SK-N-SH (cell line): ENCODE data around the gene RALY. TPM values are rescaled to one million over a fixed set of nuclear protein-coding genes. Genes with fewer than 3 reads are reported as not detected.

Experiments
- CTCF ChIA-PET: fragments of 300-600, 350-600 bp; formaldehyde crosslinking; extraction: SDS; loops from one replicate; lab custom pipeline; 2021; lab: Yijun Ruan, JAX
- POLR2A ChIA-PET: fragments of 350-600 bp; sonication (Branson Sonifier 250); formaldehyde crosslinking; extraction: SDS; loops from one replicate; lab custom pipeline; 2020; ENCODE audit warnings: antibody characterized with exemption, inconsistent platforms; lab: Yijun Ruan, JAX
- DNase-seq: peaks from one replicate; pipeline ENCODE4 v3.0.0; 2012
- H2AFZ ChIP-seq: fragments of 200-600 bp; sonication (generic); 2 replicates; pipeline ENCODE4 v1.8.1; 2016; ENCODE audit warnings: antibody characterized with exemption, mild to moderate bottlenecking, low read depth
- H3F3A ChIP-seq: fragments of 200-600 bp; sonication (generic); replicated peaks from 2 replicates; pipeline ENCODE3; 2016; ENCODE audit warnings: antibody characterized with exemption, mild to moderate bottlenecking; ENCODE audit not compliant: insufficient read depth
- H3K27ac ChIP-seq, 2 experiments: fragments of 200-500 bp in 1 of 2; fragments of 200-600 bp in 1 of 2; sonication (Bioruptor generic) in 1 of 2; sonication (generic), shearing (Covaris generic) in 1 of 2; 2 replicates each; pipeline versions ENCODE4 v1.5.1 to v1.6.1; 2014 to 2016; ENCODE audit warnings: low read depth in 2 of 2, inconsistent platforms in 1 of 2, low read length in 1 of 2, mild to moderate bottlenecking in 1 of 2, mixed read lengths in 1 of 2
- H3K27me3 ChIP-seq: fragments of 200-600 bp; sonication (generic), shearing (Covaris generic); 2 replicates; pipeline ENCODE4 v1.6.1; 2016; ENCODE audit warnings: mixed run types; ENCODE audit not compliant: insufficient read depth
- H3K36me3 ChIP-seq, 2 experiments: fragments of 200-500 bp in 1 of 2; fragments of 200-600 bp in 1 of 2; sonication (Bioruptor generic) in 1 of 2; sonication (generic) in 1 of 2; replicated peaks in 1 of 2; 2 replicates each; pipeline versions ENCODE3 to v1.5.1; 2014 to 2016; ENCODE audit warnings: low read length in 1 of 2, mild to moderate bottlenecking in 1 of 2; ENCODE audit not compliant: insufficient read depth in 2 of 2, control insufficient read depth in 1 of 2
- H3K4me1 ChIP-seq, 2 experiments: fragments of 200-500 bp in 1 of 2; fragments of 200-600 bp in 1 of 2; sonication (Bioruptor generic) in 1 of 2; sonication (generic), shearing (Covaris generic) in 1 of 2; 2 replicates each; pipeline versions ENCODE4 v1.5.1 to v1.6.1; 2014 to 2016; ENCODE audit warnings: low read depth in 1 of 2, low read length in 1 of 2, mixed run types in 1 of 2; ENCODE audit not compliant: insufficient read depth in 2 of 2, control insufficient read depth in 1 of 2
- H3K4me2 ChIP-seq: fragments of 200-600 bp; sonication (generic), shearing (Covaris generic); 2 replicates; pipeline ENCODE4 v1.6.1; 2017; ENCODE audit warnings: mixed run types
- H3K4me3 ChIP-seq, 2 experiments: fragments of 200-500 bp in 1 of 2; fragments of 200-600 bp in 1 of 2; sonication (Bioruptor generic) in 1 of 2; sonication (generic), shearing (Covaris generic) in 1 of 2; 2 replicates each; pipeline versions ENCODE4 v1.5.1 to v1.8.1; 2014 to 2016; ENCODE audit warnings: low read depth in 2 of 2, inconsistent platforms in 1 of 2, low read length in 1 of 2, mild to moderate bottlenecking in 1 of 2, mixed read lengths in 1 of 2, moderate library complexity in 1 of 2
- H3K79me2 ChIP-seq: fragments of 200-600 bp; sonication (generic); 2 replicates; pipeline ENCODE4 v1.8.1; 2017; ENCODE audit warnings: mild to moderate bottlenecking; ENCODE audit not compliant: insufficient read depth
- H3K9ac ChIP-seq: fragments of 200-600 bp; sonication (generic); 2 replicates; pipeline ENCODE4 v1.6.1; 2017; ENCODE audit warnings: mixed run types
- H3K9me2 ChIP-seq: fragments of 200-600 bp; sonication (generic); 2 replicates; pipeline ENCODE4 v1.6.1; 2017; ENCODE audit warnings: mixed run types
- H3K9me3 ChIP-seq: fragments of 200-600 bp; sonication (generic); 2 replicates; pipeline ENCODE4 v1.6.1; 2017; ENCODE audit warnings: mixed run types, mild to moderate bottlenecking, moderate library complexity
- H4K20me1 ChIP-seq: fragments of 200-600 bp; sonication (generic); 2 replicates; pipeline ENCODE4 v1.6.1; 2017; ENCODE audit warnings: mild to moderate bottlenecking, mixed run types; ENCODE audit not compliant: insufficient read depth
- ELF1 ChIP-seq: IDR thresholded peaks from 2 replicates; pipeline ENCODE4 v1.4.0; 2012
- EP300 ChIP-seq, 2 experiments: IDR thresholded peaks; 2 replicates each; pipeline versions ENCODE4 v1.4.0 to v1.6.1; 2012; ENCODE audit warnings: borderline replicate concordance in 1 of 2, low read depth in 1 of 2, low read length in 1 of 2
- FOSL2 ChIP-seq: IDR thresholded peaks from 2 replicates; pipeline ENCODE4 v1.4.0; 2012; ENCODE audit warnings: low read depth, mild to moderate bottlenecking, moderate library complexity, borderline replicate concordance
- FOXM1 ChIP-seq: IDR thresholded peaks from 2 replicates; pipeline ENCODE4 v1.4.0; 2012; ENCODE audit warnings: low read depth, mild to moderate bottlenecking
- MEF2A ChIP-seq: IDR thresholded peaks from 2 replicates; pipeline ENCODE4 v1.4.0; 2012; ENCODE audit warnings: low read depth, borderline replicate concordance
- POLR2AphosphoS5 ChIP-seq: IDR thresholded peaks from 2 replicates; pipeline ENCODE4 v1.6.1; 2012; ENCODE audit warnings: low read depth, low read length
- RAD21 ChIP-seq: IDR thresholded peaks from 2 replicates; pipeline ENCODE4 v1.6.1; 2012; ENCODE audit warnings: mild to moderate bottlenecking, low read length
- RCOR1 ChIP-seq: fragments of 150-350 bp; IDR thresholded peaks from 2 replicates; pipeline ENCODE4 v1.6.1; 2017; ENCODE audit warnings: antibody characterized with exemption, low read length
- SIN3A ChIP-seq: IDR thresholded peaks from 2 replicates; pipeline ENCODE4 v1.6.1; 2012; ENCODE audit warnings: low read depth, mild to moderate bottlenecking, low read length, moderate library complexity, borderline replicate concordance
- SMC3 ChIP-seq: IDR thresholded peaks from 2 replicates; pipeline ENCODE4 v1.6.1; 2012; ENCODE audit warnings: low read depth, low read length, improper control_type of control experiment
- TAF1 ChIP-seq: IDR thresholded peaks from 2 replicates; pipeline ENCODE4 v1.6.1; 2012; ENCODE audit warnings: low read depth, mild to moderate bottlenecking, low read length, moderate library complexity, borderline replicate concordance
- polyA plus RNA-seq, 3 experiments: library from polyadenylated mRNA; depleted of rRNA; stranded (reverse); fragments of >200 nt; gene quantifications; 2 replicates each; pipeline ENCODE4 v1.2.3, GENCODE V29; 2012
- TF ChIP-seq, protein P1 (sequence below): IDR thresholded peaks from 2 replicates; pipeline ENCODE4 v1.4.0; 2012; ENCODE audit warnings: low read depth
- TF ChIP-seq, protein P2 (sequence below): fragments of 150-350 bp; IDR thresholded peaks from 2 replicates; pipeline ENCODE4 v1.6.1; 2017; ENCODE audit warnings: antibody characterized with exemption, low read length, low read depth, borderline replicate concordance
- TF ChIP-seq, protein P3 (sequence below): fragments of 150-350 bp; IDR thresholded peaks from 2 replicates; pipeline ENCODE4 v1.6.1; 2016; ENCODE audit warnings: mild to moderate bottlenecking, low read depth, low read length
- TF ChIP-seq, protein P4 (sequence below): IDR thresholded peaks from 2 replicates; pipeline ENCODE4 v1.6.1; 2012; ENCODE audit warnings: mild to moderate bottlenecking, low read depth, low read length, moderate library complexity

The RALY gene
- polyA plus RNA-seq, 1 of the 3 experiments (the other 2 are of a cell fraction) = 130 TPM

DNA sequence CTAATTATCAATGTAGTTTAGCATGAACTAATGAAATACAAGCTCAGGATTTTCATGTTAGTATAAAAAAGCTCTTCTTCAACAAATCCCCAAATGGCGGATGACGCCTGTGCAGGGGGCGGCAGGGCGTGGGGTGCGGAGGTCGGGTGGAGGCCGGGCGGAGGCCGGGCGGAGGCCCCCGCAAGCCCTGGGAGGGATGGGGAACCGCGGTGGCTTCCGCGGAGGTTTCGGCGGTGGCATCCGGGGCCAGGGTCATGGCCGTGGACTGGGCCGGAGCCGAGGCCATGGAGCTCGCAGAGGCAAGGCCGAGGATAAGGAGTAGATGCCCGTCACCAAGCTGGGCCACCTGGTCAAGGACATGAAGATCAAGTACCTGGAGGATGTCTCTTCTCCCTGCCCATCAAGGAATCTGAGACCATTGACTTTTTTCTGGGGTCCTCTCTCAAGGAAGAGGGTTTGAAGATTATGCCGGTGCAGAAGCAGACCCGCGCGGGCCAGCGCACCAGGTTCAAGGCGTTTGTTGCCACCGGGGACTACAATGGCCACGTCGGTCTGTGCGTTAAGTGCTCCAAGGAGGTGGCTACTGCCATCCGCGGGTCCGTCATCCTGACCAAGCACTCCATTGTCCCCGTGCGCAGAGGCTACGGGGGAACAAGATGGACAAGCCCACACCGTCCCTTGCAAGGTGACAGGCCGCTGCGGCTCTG is 128.7 kb downstream of the RALY start (continued):
- TF ChIP-seq, protein P1, sequence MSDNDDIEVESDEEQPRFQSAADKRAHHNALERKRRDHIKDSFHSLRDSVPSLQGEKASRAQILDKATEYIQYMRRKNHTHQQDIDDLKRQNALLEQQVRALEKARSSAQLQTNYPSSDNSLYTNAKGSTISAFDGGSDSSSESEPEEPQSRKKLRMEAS = no peak
- TF ChIP-seq, all 33 proteins: peak for 0

DNA sequence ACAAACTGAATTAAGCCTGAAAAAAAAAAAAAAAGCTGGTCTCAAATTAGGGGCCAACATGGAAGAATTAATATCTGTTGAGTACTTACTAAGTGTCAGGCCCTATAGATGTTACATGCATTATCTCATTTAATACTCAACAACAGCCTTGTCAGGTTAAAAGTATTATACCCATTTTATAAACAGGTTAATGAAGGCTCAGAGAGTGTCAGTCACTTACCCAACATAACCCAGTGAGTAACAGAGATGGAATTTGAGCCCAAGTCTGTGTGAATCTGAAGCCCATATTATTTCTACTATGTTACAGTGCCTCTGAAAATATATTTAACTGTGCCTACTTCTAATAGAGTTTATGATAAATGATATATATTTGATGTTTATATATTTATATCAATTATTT is 129.6 kb downstream of the RALY start:
- Histone ChIP-seq H3K4me3 (no peak overlapping the region), H4K20me1 (no peaks in the 10 kb centered on the region), H3K27me3 (no peaks in the 10 kb centered on the region), H3K9me3 (no peaks in the 10 kb centered on the region), H3F3A (peaks cover 6% of the 10 kb centered on the region), H3K4me1 (peaks cover 0 to 4% of the 10 kb centered on the region in 2 experiments; a peak in 3 of 4 replicates), H3K79me2 (no peaks in the 10 kb centered on the region), H3K4me2 (no peak overlapping the region), H3K9ac (no peak overlapping the region), H3K9me2 (no peaks in the 10 kb centered on the region), H3K36me3 (no peaks in the 10 kb centered on the region), H2AFZ (no peak overlapping the region), H3K27ac (no peak overlapping the region)
- POLR2A ChIA-PET = interaction anchor here (0.7 kb wide), 1 partner anchor 11 kb away, joined by 3 read pairs; the partner anchor contains the start of gene EIF2S2
- TF ChIP-seq MEF2A (no peak), TAF1 (no peak), FOXM1 (no peak), EP300 (IDR thresholded peaks at IDR 0.05; ENCODE audit: borderline replicate concordance in 1 of 2, low read depth in 1 of 2, low read length in 1 of 2) (no peak), RCOR1 (no peak), RAD21 (no peak), ELF1 (no peak), SIN3A (no peak), SMC3 (no peak), POLR2AphosphoS5 (no peak), FOSL2 (no peak)
- TF ChIP-seq, protein P2, sequence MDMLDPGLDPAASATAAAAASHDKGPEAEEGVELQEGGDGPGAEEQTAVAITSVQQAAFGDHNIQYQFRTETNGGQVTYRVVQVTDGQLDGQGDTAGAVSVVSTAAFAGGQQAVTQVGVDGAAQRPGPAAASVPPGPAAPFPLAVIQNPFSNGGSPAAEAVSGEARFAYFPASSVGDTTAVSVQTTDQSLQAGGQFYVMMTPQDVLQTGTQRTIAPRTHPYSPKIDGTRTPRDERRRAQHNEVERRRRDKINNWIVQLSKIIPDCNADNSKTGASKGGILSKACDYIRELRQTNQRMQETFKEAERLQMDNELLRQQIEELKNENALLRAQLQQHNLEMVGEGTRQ = no peak
- TF ChIP-seq, protein P3, sequence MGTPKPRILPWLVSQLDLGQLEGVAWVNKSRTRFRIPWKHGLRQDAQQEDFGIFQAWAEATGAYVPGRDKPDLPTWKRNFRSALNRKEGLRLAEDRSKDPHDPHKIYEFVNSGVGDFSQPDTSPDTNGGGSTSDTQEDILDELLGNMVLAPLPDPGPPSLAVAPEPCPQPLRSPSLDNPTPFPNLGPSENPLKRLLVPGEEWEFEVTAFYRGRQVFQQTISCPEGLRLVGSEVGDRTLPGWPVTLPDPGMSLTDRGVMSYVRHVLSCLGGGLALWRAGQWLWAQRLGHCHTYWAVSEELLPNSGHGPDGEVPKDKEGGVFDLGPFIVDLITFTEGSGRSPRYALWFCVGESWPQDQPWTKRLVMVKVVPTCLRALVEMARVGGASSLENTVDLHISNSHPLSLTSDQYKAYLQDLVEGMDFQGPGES = no peak
- TF ChIP-seq, protein P4, sequence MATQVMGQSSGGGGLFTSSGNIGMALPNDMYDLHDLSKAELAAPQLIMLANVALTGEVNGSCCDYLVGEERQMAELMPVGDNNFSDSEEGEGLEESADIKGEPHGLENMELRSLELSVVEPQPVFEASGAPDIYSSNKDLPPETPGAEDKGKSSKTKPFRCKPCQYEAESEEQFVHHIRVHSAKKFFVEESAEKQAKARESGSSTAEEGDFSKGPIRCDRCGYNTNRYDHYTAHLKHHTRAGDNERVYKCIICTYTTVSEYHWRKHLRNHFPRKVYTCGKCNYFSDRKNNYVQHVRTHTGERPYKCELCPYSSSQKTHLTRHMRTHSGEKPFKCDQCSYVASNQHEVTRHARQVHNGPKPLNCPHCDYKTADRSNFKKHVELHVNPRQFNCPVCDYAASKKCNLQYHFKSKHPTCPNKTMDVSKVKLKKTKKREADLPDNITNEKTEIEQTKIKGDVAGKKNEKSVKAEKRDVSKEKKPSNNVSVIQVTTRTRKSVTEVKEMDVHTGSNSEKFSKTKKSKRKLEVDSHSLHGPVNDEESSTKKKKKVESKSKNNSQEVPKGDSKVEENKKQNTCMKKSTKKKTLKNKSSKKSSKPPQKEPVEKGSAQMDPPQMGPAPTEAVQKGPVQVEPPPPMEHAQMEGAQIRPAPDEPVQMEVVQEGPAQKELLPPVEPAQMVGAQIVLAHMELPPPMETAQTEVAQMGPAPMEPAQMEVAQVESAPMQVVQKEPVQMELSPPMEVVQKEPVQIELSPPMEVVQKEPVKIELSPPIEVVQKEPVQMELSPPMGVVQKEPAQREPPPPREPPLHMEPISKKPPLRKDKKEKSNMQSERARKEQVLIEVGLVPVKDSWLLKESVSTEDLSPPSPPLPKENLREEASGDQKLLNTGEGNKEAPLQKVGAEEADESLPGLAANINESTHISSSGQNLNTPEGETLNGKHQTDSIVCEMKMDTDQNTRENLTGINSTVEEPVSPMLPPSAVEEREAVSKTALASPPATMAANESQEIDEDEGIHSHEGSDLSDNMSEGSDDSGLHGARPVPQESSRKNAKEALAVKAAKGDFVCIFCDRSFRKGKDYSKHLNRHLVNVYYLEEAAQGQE = no peak
- DNase-seq = no peak
- CTCF ChIA-PET = interaction anchor here (1.2 kb wide), 1 partner anchor 40 kb away, joined by 3 read pairs; no protein-coding TSS in a partner anchor
